GM12892 (cell line): ENCODE data around the gene XPR1.

Experiments
- POLR2A ChIP-seq: IDR thresholded peaks from 2 replicates; pipeline ENCODE4 v1.6.1; 2011; ENCODE audit warnings: low read depth, low read length, control low read depth
- POLR2AphosphoS5 ChIP-seq: IDR thresholded peaks from 2 replicates; pipeline ENCODE4 v1.6.1; 2011; ENCODE audit warnings: low read depth, low read length, control low read depth
- TAF1 ChIP-seq: IDR thresholded peaks from 2 replicates; pipeline ENCODE4 v1.6.1; 2011; ENCODE audit warnings: low read depth, mild to moderate bottlenecking, control low read depth, low read length, borderline replicate concordance

- no peak for TF ChIP-seq POLR2A
- TF ChIP-seq POLR2AphosphoS5, result no peak
- TF ChIP-seq TAF1, result no peak
These were observed 40.3 kb downstream of the XPR1 start for GRCh38 chr1:180672105-180672504.
